ENCODE results near the gene CSNK2B. TPM values are rescaled to one million over a fixed set of nuclear protein-coding genes. Genes with fewer than 3 reads are reported as not detected.

CSNK2B gene
- polyA plus RNA-seq, 3 donors, result 147 to 227 (median 195) TPM

GRCh38 chr6:31691078-31691463, 25.2 kb downstream of the CSNK2B start:
- Histone ChIP-seq H3K4me3 (replicated peaks in 1 of 3; ENCODE audit: low read depth in 2 of 3, low read length in 3 of 3) (no peak overlapping the region), H3K27me3 (ENCODE audit: control insufficient read depth in 2 of 2, insufficient read depth in 2 of 2, low read length in 2 of 2) (no peaks in the 10 kb centered on the region), H2AFZ (ENCODE audit: insufficient read depth, low read depth, low read length, poor library complexity, severe bottlenecking) (no peak overlapping the region), H3K9ac (ENCODE audit: insufficient read depth, low read length, poor library complexity, severe bottlenecking) (no peak overlapping the region), H3K4me2 (replicated peaks; ENCODE audit: extremely low read depth, low read length, poor library complexity, severe bottlenecking) (no peak overlapping the region), H3K4me1 (ENCODE audit: control insufficient read depth in 1 of 2, insufficient read depth in 2 of 2, low read length in 2 of 2) (peaks cover 9 to 10% of the 10 kb centered on the region in 2 donors), H3K9me3 (replicated peaks in 1 of 2; ENCODE audit: control insufficient read depth in 1 of 2, insufficient read depth in 1 of 2, low read length in 2 of 2) (no peaks in the 10 kb centered on the region), H3K27ac (ENCODE audit: low read depth in 1 of 2, low read length in 2 of 2) (no peak overlapping the region), H3K36me3 (replicated peaks in 1 of 2; ENCODE audit: control insufficient read depth in 1 of 2, insufficient read depth in 2 of 2, low read length in 2 of 2) (peaks cover 89 to 98% of the 10 kb centered on the region in 2 donors), H3K79me2 (ENCODE audit: insufficient read depth, low read length) (peaks cover 7% of the 10 kb centered on the region), H4K20me1 (ENCODE audit: insufficient read depth, low read length) (peaks cover 26% of the 10 kb centered on the region)
- no peak for TF ChIP-seq CTCF (IDR thresholded peaks at IDR 0.05)
- Mint-ChIP-seq H3K9me3 (no peaks in the 10 kb centered on the region), H3K4me3 (no peak overlapping the region), H3K27ac (peak overlapping the region in 2 of 7 donors; percentile 25 to 63), H3K36me3 (peaks cover 84 to 94% of the 10 kb centered on the region in 2 donors), H3K27me3 (ENCODE audit: low read depth in 3 of 3) (peaks cover 0 to 6% (median 1%) of the 10 kb centered on the region in 3 donors), H3K4me1 (peaks cover 14% of the 10 kb centered on the region)
- intact Hi-C loops (cut with micrococcal nuclease), result no loop called here
- no peak for DNase-seq
- WGBS (ENCODE audit: insufficient coverage), result 100% methylated on average over 1 of the region's 6 CpGs

GRCh38 chr6:31691564-31692108, 25.8 kb downstream of the CSNK2B start:
- no peaks in the 10 kb centered on the region for H3K9me3 Mint-ChIP-seq
- H3K36me3 Mint-ChIP-seq, result peaks cover 82 to 94% of the 10 kb centered on the region in 2 donors
- 97% methylated on average over 5 of the region's 12 CpGs for WGBS (ENCODE audit: insufficient coverage)
- no peak overlapping the region for H3K4me3 ChIP-seq (replicated peaks in 1 of 3; ENCODE audit: low read depth in 2 of 3, low read length in 3 of 3)
- peaks cover 89 to 98% of the 10 kb centered on the region in 2 donors for H3K36me3 ChIP-seq (replicated peaks in 1 of 2; ENCODE audit: control insufficient read depth in 1 of 2, insufficient read depth in 2 of 2, low read length in 2 of 2)
- no peaks in the 10 kb centered on the region for H3K9me3 ChIP-seq (replicated peaks in 1 of 2; ENCODE audit: control insufficient read depth in 1 of 2, insufficient read depth in 1 of 2, low read length in 2 of 2)
- no peak overlapping the region for H2AFZ ChIP-seq (ENCODE audit: insufficient read depth, low read depth, low read length, poor library complexity, severe bottlenecking)
- no peak for DNase-seq
- H3K4me3 Mint-ChIP-seq, result no peak overlapping the region
- no peaks in the 10 kb centered on the region for H3K27me3 ChIP-seq (ENCODE audit: control insufficient read depth in 2 of 2, insufficient read depth in 2 of 2, low read length in 2 of 2)
- intact Hi-C loops (cut with micrococcal nuclease), result no loop called here
- no peak overlapping the region for H3K27ac ChIP-seq (ENCODE audit: low read depth in 1 of 2, low read length in 2 of 2)
- peaks cover 14% of the 10 kb centered on the region for H3K4me1 Mint-ChIP-seq
- H3K27me3 Mint-ChIP-seq (ENCODE audit: low read depth in 3 of 3), result peaks cover 0 to 5% (median 1%) of the 10 kb centered on the region in 3 donors
- no peak overlapping the region for H3K4me2 ChIP-seq (replicated peaks; ENCODE audit: extremely low read depth, low read length, poor library complexity, severe bottlenecking)
- H3K79me2 ChIP-seq (ENCODE audit: insufficient read depth, low read length), result peaks cover 7% of the 10 kb centered on the region
- peak overlapping the region in 2 of 7 donors; percentile 46 to 63 for H3K27ac Mint-ChIP-seq
- H4K20me1 ChIP-seq (ENCODE audit: insufficient read depth, low read length), result peaks cover 26% of the 10 kb centered on the region
- H3K4me1 ChIP-seq (ENCODE audit: control insufficient read depth in 1 of 2, insufficient read depth in 2 of 2, low read length in 2 of 2), result peaks cover 9 to 10% of the 10 kb centered on the region in 2 donors
- no peak for TF ChIP-seq CTCF (IDR thresholded peaks at IDR 0.05)
- no peak overlapping the region for H3K9ac ChIP-seq (ENCODE audit: insufficient read depth, low read length, poor library complexity, severe bottlenecking)
